Measurements from ENCODE around the gene DGCR2. TPM values are rescaled to one million over a fixed set of nuclear protein-coding genes. Genes with fewer than 3 reads are reported as not detected.
A peak's percentile ranks its signal among the peaks of the same experiment; 100 is the strongest.

DGCR2 gene
- polyA plus RNA-seq, 1 donor (not counting 4 experiments of a cell fraction or from before 2014, with no cell fraction given): 23.2 TPM

DNA sequence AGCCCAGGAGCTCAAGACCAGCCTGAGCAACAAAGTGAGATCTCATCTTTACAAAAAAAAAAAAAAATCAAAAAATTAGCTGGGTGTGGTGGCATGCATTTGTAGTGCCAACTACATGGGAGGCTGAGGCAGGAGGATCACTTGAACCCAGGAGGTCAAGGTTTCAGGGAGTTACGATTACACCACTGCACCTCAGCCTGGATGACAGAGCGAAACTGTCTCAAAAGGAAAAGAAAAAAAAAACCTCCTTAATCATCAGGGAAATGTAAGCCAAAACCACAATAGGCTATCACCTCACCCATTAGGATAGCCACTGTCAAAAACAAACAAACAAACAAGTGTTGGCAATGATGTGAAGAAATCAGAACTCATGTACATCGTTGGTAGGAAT is 13.4 kb downstream of the DGCR2 start:
- peak overlapping the region; percentile 44 for H3K27ac ChIP-seq (ENCODE audit: control insufficient read depth, insufficient read depth, low read length)
- no peaks in the 10 kb centered on the region for H3K27me3 ChIP-seq (ENCODE audit: control insufficient read depth, extremely low read depth, insufficient read depth, low read length)
- H3K9me1 ChIP-seq (ENCODE audit: control insufficient read depth, extremely low read depth, insufficient read depth, low read length): peaks cover 2% of the 10 kb centered on the region
- no peak overlapping the region for H2AFZ ChIP-seq (ENCODE audit: control insufficient read depth, low read length)
- H3K9me3 ChIP-seq (ENCODE audit: control insufficient read depth, low read depth, low read length): no peaks in the 10 kb centered on the region
- TF ChIP-seq, protein P1, sequence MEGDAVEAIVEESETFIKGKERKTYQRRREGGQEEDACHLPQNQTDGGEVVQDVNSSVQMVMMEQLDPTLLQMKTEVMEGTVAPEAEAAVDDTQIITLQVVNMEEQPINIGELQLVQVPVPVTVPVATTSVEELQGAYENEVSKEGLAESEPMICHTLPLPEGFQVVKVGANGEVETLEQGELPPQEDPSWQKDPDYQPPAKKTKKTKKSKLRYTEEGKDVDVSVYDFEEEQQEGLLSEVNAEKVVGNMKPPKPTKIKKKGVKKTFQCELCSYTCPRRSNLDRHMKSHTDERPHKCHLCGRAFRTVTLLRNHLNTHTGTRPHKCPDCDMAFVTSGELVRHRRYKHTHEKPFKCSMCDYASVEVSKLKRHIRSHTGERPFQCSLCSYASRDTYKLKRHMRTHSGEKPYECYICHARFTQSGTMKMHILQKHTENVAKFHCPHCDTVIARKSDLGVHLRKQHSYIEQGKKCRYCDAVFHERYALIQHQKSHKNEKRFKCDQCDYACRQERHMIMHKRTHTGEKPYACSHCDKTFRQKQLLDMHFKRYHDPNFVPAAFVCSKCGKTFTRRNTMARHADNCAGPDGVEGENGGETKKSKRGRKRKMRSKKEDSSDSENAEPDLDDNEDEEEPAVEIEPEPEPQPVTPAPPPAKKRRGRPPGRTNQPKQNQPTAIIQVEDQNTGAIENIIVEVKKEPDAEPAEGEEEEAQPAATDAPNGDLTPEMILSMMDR (optimal IDR thresholded peaks at IDR 0.05 in 1 of 3, IDR thresholded peaks at IDR 0.05 in 1 of 3, conservative IDR thresholded peaks at IDR 0.05 in 1 of 3; ENCODE audit: extremely low read depth in 1 of 3, insufficient read depth in 2 of 3, low read length in 3 of 3): no peak
- no peak for TF ChIP-seq EZH2 (IDR thresholded peaks at IDR 0.05; ENCODE audit: low read length)
- H3K79me2 ChIP-seq (ENCODE audit: control insufficient read depth, insufficient read depth, low read length): peaks cover 89% of the 10 kb centered on the region
- peaks cover 6 to 12% of the 10 kb centered on the region in 2 experiments for H3K36me3 ChIP-seq (ENCODE audit: control insufficient read depth in 2 of 2, extremely low read depth in 1 of 2, insufficient read depth in 2 of 2, low read length in 2 of 2)
- dilution Hi-C loops (cut with MboI; ENCODE audit: extremely low pct_ligation_motif_present, low sequenced_read_pairs): no loop called here
- H3K9ac ChIP-seq (ENCODE audit: control insufficient read depth, extremely low read depth, insufficient read depth, low read length): no peak overlapping the region
- H4K20me1 ChIP-seq (ENCODE audit: control insufficient read depth, extremely low read depth, insufficient read depth, low read length): peaks cover 46% of the 10 kb centered on the region
- H3K4me2 ChIP-seq (ENCODE audit: control insufficient read depth, extremely low read depth, insufficient read depth, low read depth, low read length): peak overlapping the region; percentile 8
- peaks cover 19% of the 10 kb centered on the region for H3K4me1 ChIP-seq (ENCODE audit: control insufficient read depth, extremely low read depth, insufficient read depth, low read length)
- H3K4me3 ChIP-seq (ENCODE audit: control insufficient read depth in 2 of 3, extremely low read depth in 1 of 3, insufficient read depth in 2 of 3, low read depth in 1 of 3, low read length in 3 of 3): no peak overlapping the region
- FAIRE-seq (no peak), DNase-seq (ENCODE audit: low read depth, low spot score) (no peak)

DNA sequence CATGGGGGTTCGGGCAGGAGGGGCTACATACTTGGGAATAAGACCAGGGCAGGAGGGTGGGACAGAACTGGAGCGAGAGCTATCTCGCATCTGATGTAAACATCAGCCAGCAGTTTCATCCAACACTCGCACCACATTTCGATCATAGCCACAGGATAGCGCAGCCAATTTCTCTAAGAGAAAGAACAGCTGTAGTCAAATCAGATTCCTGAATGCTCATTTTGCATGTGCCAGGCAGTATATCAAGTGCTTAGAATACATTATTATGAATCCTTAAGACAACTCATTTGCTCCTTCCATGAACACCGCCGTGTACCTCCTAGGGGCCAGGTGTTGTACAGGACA is 14.5 kb downstream of the DGCR2 start:
- Histone ChIP-seq H3K9me1 (ENCODE audit: control insufficient read depth, extremely low read depth, insufficient read depth, low read length) (peaks cover 2% of the 10 kb centered on the region), H3K9me3 (ENCODE audit: control insufficient read depth, low read depth, low read length) (no peaks in the 10 kb centered on the region), H3K4me2 (ENCODE audit: control insufficient read depth, extremely low read depth, insufficient read depth, low read depth, low read length) (no peak overlapping the region), H3K36me3 (ENCODE audit: control insufficient read depth in 2 of 2, extremely low read depth in 1 of 2, insufficient read depth in 2 of 2, low read length in 2 of 2) (peaks cover 6 to 10% of the 10 kb centered on the region in 2 experiments), H3K27ac (ENCODE audit: control insufficient read depth, insufficient read depth, low read length) (no peak overlapping the region), H3K4me1 (ENCODE audit: control insufficient read depth, extremely low read depth, insufficient read depth, low read length) (peaks cover 19% of the 10 kb centered on the region), H3K4me3 (ENCODE audit: control insufficient read depth in 2 of 3, extremely low read depth in 1 of 3, insufficient read depth in 2 of 3, low read depth in 1 of 3, low read length in 3 of 3) (no peak overlapping the region), H3K27me3 (ENCODE audit: control insufficient read depth, extremely low read depth, insufficient read depth, low read length) (no peaks in the 10 kb centered on the region), H3K79me2 (ENCODE audit: control insufficient read depth, insufficient read depth, low read length) (peaks cover 84% of the 10 kb centered on the region), H4K20me1 (ENCODE audit: control insufficient read depth, extremely low read depth, insufficient read depth, low read length) (peaks cover 48% of the 10 kb centered on the region), H2AFZ (ENCODE audit: control insufficient read depth, low read length) (no peak overlapping the region), H3K9ac (ENCODE audit: control insufficient read depth, extremely low read depth, insufficient read depth, low read length) (no peak overlapping the region)
- dilution Hi-C loops (cut with MboI; ENCODE audit: extremely low pct_ligation_motif_present, low sequenced_read_pairs): no loop called here
- FAIRE-seq: no peak
- TF ChIP-seq, protein P1 (optimal IDR thresholded peaks at IDR 0.05 in 1 of 3, IDR thresholded peaks at IDR 0.05 in 1 of 3, conservative IDR thresholded peaks at IDR 0.05 in 1 of 3; ENCODE audit: extremely low read depth in 1 of 3, insufficient read depth in 2 of 3, low read length in 3 of 3): no peak
- TF ChIP-seq EZH2 (IDR thresholded peaks at IDR 0.05; ENCODE audit: low read length): no peak
- no peak for DNase-seq (ENCODE audit: low read depth, low spot score)
